ENCODE measurements around the gene BPIFB1.

BPIFB1 gene

DNA sequence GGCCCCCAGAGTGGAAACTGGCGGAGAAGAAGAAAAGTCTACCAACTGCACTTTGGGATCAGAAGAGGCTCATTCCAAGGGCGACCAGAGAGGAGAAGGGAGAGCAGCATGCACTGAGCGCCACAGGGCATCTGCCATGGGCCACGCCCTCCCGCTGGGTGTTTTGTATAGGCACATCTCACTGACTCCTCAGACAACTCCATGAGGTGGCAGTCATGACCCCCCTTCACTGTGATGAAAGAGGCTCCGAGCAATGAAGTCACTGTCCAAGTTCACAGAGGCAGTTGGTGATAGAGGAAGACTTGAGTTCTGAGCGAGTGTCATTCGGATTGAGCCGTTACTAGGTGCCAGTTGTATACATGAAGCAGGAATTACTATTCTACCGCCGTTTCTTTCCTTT lies 15.4 kb downstream of the BPIFB1 start:
- DNase-seq (ENCODE audit: low read depth in 2 of 2), result no peak

DNA sequence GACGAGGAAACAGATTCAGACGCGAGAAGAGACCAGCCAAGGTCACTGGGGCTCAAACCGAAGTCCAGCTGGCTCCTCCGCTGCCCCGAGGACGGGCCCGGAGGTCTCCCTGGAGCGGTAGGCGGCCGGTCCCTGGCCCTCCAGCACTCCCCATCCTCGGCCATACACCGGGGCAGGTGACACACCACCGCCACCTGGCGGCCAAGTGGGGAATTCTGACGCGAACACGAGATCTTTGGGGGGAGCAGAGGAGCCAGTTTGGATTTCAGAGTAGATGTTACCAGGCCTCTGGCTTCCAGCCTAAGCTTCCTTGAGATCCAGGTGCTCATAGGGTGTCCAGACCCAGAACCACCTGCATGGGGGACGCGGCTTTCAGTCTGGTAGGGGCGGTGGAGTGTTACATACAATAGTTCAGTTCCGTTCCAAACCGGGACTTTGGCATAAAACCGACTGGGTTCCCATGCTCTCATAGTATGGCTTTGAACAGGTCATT lies 16.1 kb downstream of the BPIFB1 start:
- DNase-seq (ENCODE audit: low read depth in 2 of 2), result peak; percentile 64 to 68

- no peak for DNase-seq (ENCODE audit: low read depth in 2 of 2)
These were observed 18.3 kb downstream of the BPIFB1 start for GRCh38 chr20:33301192-33301930.

DNA sequence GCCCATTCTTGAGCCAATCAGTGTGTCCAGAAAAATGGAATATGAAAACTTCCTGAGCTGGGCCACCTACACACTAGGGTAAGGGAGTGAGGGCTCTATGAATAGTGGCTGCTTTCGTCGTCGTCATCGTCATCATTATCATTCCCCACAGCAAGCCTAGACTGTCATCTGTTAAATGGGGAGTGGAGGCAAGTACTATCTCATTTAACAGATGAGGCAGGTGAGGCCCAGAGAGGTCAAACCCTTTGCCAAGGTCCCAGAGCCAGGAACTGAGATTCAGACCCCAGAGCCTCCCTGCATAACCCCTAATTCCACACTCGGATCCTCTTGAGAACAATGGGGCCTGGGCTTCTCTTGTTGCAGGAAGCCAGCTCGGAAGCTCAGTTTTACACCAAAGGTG lies 20.6 kb downstream of the BPIFB1 start:
- no peak for DNase-seq (ENCODE audit: low read depth in 2 of 2)

DNA sequence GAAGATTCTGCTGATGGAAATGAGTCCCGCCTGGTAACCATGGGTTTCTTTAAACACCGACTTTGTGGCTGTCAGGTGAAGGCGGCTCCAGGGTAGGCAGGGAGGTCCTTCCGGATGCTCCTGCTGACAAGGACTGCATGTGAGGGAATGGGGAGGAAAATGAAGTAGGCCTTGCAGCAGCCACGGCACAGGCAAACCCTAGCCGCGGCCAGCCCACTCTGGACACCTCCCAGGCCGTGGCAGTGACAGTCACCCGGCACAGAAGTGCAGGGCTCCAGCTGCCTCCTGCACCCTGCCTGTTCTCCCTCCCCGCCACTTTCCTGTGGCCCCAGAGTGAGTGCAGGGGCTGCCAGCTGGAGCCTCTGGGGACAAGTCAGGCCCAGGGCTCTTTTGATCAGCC lies 21.0 kb downstream of the BPIFB1 start:
- no peak for DNase-seq (ENCODE audit: low read depth in 2 of 2)

- no peak for DNase-seq (ENCODE audit: low read depth in 2 of 2)
These were observed 22.6 kb downstream of the BPIFB1 start for GRCh38 chr20:33305589-33306057.

GRCh38 chr20:33306228-33306627 lies 23.2 kb downstream of the BPIFB1 start:
- no peak for DNase-seq (ENCODE audit: low read depth in 2 of 2)

GRCh38 chr20:33306807-33307206 lies 23.8 kb downstream of the BPIFB1 start:
- DNase-seq (ENCODE audit: low read depth in 2 of 2), result no peak

- no peak for DNase-seq (ENCODE audit: low read depth in 2 of 2)
These were observed 25.7 kb downstream of the BPIFB1 start for GRCh38 chr20:33308668-33309067.

GRCh38 chr20:33309631-33310030 lies 26.6 kb downstream of the BPIFB1 start:
- DNase-seq (ENCODE audit: low read depth in 2 of 2), result no peak

DNA sequence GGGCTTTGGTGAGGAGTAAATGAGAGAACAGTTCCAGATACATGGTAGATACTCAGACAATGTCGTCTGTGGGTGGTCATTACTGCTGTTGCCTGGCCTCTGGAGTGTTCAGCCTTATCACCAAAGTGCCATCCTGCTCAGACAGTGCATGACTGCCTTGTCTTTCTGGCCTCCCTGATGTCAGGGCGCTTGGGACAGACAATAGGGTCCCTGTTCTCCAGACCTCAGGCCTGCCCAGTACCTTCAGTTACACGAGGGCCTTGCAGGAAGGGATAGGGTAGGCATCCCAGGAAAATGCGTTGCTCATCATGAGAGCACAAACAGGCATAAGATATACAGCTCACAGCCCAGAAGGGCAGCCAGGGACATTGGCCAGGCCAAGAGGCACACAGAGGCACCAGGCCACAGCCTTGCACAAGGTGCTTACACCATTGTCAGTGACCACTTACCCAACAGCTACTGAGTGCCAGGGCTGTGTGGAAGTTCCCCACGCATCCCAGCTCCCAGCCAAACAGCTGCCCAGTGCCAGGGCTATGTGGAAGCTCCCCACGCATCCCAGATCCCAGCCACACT lies 27.4 kb downstream of the BPIFB1 start:
- no peak for DNase-seq (ENCODE audit: low read depth in 2 of 2)

- DNase-seq (ENCODE audit: low read depth in 2 of 2), result no peak
These were observed 28.0 kb downstream of the BPIFB1 start for GRCh38 chr20:33311011-33311410.

DNA sequence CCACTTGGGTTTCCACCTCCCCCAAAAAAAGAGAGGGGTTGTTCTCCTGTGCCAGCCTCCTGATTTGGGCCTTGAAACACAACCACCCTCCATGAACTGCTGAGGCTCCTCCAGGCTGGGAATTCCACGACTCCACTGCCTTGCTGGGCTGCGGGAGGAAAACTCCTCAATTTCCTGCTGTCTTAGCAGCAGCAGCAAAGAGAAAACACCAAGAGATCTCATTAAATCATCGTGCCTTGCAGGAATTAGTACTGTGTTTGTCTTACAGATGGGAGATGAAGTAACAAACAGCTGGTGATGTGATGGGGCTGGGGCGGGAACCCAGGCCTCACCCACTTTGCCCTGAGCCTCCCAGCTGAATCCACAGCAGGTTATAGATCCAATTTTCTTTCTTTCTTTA lies 29.0 kb downstream of the BPIFB1 start:
- no peak for DNase-seq (ENCODE audit: low read depth in 2 of 2)

- no peak for DNase-seq (ENCODE audit: low read depth in 2 of 2)
These were observed 29.6 kb downstream of the BPIFB1 start for GRCh38 chr20:33312583-33312982.

- no peak for DNase-seq (ENCODE audit: low read depth in 2 of 2)
These were observed 30.8 kb downstream of the BPIFB1 start for GRCh38 chr20:33313686-33314314.

DNA sequence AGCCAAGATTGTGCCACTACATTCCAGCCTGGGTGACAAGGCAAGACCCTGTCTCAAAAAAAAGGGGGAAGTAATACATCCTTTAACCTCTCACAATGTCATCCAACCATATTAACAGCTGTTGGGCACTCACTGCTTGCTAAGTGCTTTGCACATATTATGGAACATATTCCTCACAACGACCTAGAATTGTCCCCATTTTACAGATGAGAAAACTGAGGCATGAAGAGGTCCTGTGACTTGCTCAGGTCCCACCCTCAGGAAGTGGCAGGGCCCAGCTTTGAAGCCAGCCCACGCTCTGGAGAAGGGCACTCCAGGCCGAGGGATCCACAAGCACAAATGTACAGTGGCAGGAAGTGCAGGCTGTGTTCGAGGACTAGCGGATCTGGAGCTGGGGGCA lies 33.3 kb downstream of the BPIFB1 start:
- no peak for DNase-seq (ENCODE audit: low read depth in 2 of 2)

- no peak for DNase-seq (ENCODE audit: low read depth in 2 of 2)
These were observed 33.9 kb downstream of the BPIFB1 start for GRCh38 chr20:33316958-33317357.

GRCh38 chr20:33317424-33318095 lies 34.5 kb downstream of the BPIFB1 start:
- no peak for DNase-seq (ENCODE audit: low read depth in 2 of 2)

- no peak for DNase-seq (ENCODE audit: low read depth in 2 of 2)
These were observed 35.0 kb downstream of the BPIFB1 start for GRCh38 chr20:33318096-33318429.

- no peak for DNase-seq (ENCODE audit: low read depth in 2 of 2)
These were observed 37.0 kb downstream of the BPIFB1 start for GRCh38 chr20:33320006-33320405.

DNA sequence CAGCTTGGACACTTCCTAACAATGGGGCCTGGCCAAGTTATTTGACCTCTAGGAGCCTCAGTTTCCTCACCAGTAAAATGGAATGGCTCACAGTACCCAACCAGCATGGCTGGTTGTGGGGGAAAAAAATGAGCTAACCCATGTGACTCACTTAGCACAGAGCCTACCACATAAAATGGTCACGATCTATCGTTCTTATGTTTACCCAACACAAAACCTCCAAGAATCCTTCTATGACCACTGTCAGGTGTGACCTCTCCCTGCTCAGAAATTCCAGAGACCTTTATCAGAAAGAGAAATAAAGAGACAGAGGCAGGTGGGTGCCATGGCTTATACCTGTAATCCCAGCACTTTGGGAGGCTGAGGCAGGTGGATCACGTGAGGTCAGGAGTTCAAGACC lies 39.4 kb downstream of the BPIFB1 start:
- DNase-seq (ENCODE audit: low read depth in 2 of 2), result no peak

GRCh38 chr20:33323236-33323635 lies 40.2 kb downstream of the BPIFB1 start:
- DNase-seq (ENCODE audit: low read depth in 2 of 2), result no peak

DNA sequence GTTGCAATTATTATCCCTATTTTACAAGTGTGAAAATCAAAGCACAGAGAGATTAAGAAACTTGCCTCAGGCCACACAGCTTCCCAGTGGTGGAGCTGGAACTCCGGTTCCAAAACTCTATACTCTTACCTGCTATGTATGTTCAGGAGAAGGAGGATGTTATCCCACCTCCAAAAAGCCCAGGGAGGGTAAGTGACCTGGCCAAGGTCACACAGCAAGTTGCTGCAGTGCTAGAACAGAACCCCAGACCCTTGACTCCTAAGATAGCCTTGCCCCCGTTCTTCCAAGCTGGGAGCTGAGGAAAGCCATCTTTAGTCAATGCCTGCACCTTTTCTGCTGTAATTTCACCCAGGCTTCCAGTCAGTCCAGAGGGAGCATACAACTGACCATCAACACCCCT lies 42.3 kb downstream of the BPIFB1 start:
- no peak for DNase-seq (ENCODE audit: low read depth in 2 of 2)

All from activated CD4-positive, alpha-beta T cell treated with anti-CD3 and anti-CD28 coated beads for 24 hours (primary cell).